A673 (cell line): Measurements from ENCODE around the gene CLEC4F. TPM values are rescaled to one million over a fixed set of nuclear protein-coding genes. Genes with fewer than 3 reads are reported as not detected.

Source experiments
- BruUV-seq: library from RNA; stranded (reverse); fragments of 400-500 nt; replicated peaks from 2 replicates; lab custom pipeline; 2021; lab: Mats Ljungman, UMichigan
- CTCF ChIA-PET: fragments of 300-600 bp; sonication (Branson Sonifier 250); formaldehyde crosslinking; loops from one replicate; lab custom pipeline; 2022; ENCODE audit warnings: antibody characterized with exemption; lab: Charles Lee
- POLR2A ChIA-PET: fragments of 300-600 bp; sonication (Branson Sonifier 250); formaldehyde crosslinking; loops from one replicate; lab custom pipeline; 2022; ENCODE audit warnings: antibody characterized with exemption; ENCODE audit not compliant: low non-redundant PET; lab: Charles Lee
- DNase-seq: peaks from one replicate; pipeline ENCODE4 v3.0.0-alpha.2; 2015; ENCODE audit warnings: low spot score
- H3K27ac ChIP-seq: fragments of 200-600 bp; sonication (generic); 2 replicates; pipeline ENCODE4 v1.5.1; 2016; ENCODE audit warnings: mixed run types, low read depth, mild to moderate bottlenecking, mixed read lengths, antibody characterized with exemption, low read length; ENCODE audit not compliant: poor library complexity, severe bottlenecking
- H3K27me3 ChIP-seq: fragments of 200-600 bp; sonication (generic); replicated peaks from 2 replicates; pipeline ENCODE4 v1.6.1; 2017; ENCODE audit warnings: mixed run types, low read depth, mild to moderate bottlenecking, mixed read lengths, antibody characterized with exemption, low read length; ENCODE audit not compliant: insufficient read depth, poor library complexity
- H3K36me3 ChIP-seq: fragments of 200-600 bp; sonication (generic); 2 replicates; pipeline ENCODE4 v1.6.1; 2016; ENCODE audit warnings: mixed run types, mild to moderate bottlenecking, mixed read lengths, antibody characterized with exemption, low read length; ENCODE audit not compliant: insufficient read depth, poor library complexity, severe bottlenecking
- H3K4me1 ChIP-seq: fragments of 200-600 bp; sonication (generic); 2 replicates; pipeline ENCODE4 v1.6.1; 2017; ENCODE audit warnings: mixed run types, mild to moderate bottlenecking, mixed read lengths, antibody characterized with exemption, low read length; ENCODE audit not compliant: insufficient read depth, poor library complexity, severe bottlenecking
- H3K4me3 ChIP-seq: fragments of 200-600 bp; sonication (generic); 2 replicates; pipeline ENCODE4 v1.5.1; 2016; ENCODE audit warnings: low read depth, mixed run types, mild to moderate bottlenecking, mixed read lengths, low read length; ENCODE audit not compliant: poor library complexity, severe bottlenecking
- H3K9me3 ChIP-seq: fragments of 200-600 bp; sonication (generic); 2 replicates; pipeline ENCODE4 v1.6.1; 2016; ENCODE audit warnings: mixed run types, low read depth, mild to moderate bottlenecking, mixed read lengths, antibody characterized with exemption, low read length; ENCODE audit not compliant: poor library complexity, severe bottlenecking
- CTCF ChIP-seq: fragments of 300-800, 200-600 bp; sonication (generic); conservative IDR thresholded peaks from 2 replicates; pipeline ENCODE4 v1.5.1; 2017; ENCODE audit warnings: low read depth, mild to moderate bottlenecking, antibody characterized with exemption, low read length, moderate library complexity, mixed read lengths
- EZH2 ChIP-seq: fragments of 200-600 bp; sonication (generic); IDR thresholded peaks from 2 replicates; pipeline ENCODE4 v1.6.1; 2017; ENCODE audit warnings: borderline replicate concordance, low read depth, mild to moderate bottlenecking, mixed read lengths, antibody characterized with exemption, low read length; ENCODE audit not compliant: poor library complexity, severe bottlenecking
- intact Hi-C: fragments of 100-400 bp; cut with micrococcal nuclease; formaldehyde crosslinking; loops from one replicate; pipeline ENCODE4 v1.10.0; 2022; ENCODE audit not compliant: unreplicated experiment
- total RNA-seq: library from RNA; stranded (reverse); gene quantifications from 2 replicates; pipeline ENCODE4 v1.2.3, GENCODE V29; 2021

CLEC4F gene
- total RNA-seq, 1 experiment from 2014 or later: 0.67 TPM

DNA sequence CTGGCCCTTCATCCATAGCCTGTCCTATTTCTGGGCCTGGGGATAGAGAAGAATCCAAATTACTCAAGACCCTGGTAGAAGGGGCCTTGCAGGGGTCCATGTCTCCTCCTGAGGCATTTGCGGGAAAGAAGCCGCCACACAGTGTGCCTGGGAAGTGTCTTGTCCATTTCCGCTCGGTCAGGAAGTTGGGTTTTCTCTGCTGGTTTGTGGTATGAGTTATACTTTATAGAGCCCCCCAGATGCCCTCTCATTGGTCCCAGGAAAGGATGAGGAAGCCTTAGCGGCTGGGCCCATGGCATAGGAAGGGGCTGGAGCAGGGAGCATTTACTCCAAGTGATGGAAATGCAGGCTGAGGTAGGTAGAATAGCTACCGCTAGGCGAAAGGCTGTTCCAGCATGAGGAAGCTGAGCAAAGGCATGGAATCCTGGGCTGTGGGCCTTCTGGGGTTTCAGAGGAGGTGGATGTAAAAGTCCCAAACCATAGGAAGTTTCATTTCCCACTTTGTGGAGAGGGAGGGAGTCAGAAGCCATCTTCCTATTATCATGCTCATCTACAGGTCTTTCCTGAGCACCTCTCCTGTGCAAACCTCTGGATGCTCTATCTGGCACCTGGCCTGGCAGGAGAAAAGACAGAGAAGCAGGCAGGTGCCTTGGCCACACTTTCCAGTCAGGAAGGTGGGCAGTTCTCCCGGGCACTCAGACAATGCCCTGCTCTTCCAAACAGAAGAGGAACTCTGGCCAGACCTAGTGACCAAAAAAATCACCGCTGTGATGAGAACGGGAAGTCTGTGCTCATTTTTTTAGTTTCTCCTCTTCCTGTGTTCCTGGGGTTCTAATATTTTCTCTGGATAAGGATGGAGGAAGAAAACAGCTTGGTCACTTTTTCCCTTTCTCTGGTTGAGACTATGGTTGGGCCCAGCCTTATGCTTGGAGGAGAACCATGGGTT, 17.9 kb upstream of the CLEC4F start:
- Histone ChIP-seq H3K27me3 (no peaks in the 10 kb centered on the region), H3K9me3 (no peaks in the 10 kb centered on the region), H3K27ac (no peak overlapping the region), H3K4me3 (no peak overlapping the region), H3K4me1 (no peaks in the 10 kb centered on the region), H3K36me3 (no peaks in the 10 kb centered on the region)
- ChIA-PET CTCF (no interaction called here), POLR2A (no interaction called here)
- intact Hi-C loops: no loop called here
- TF ChIP-seq EZH2 (no peak), CTCF (no peak)
- no peak for DNase-seq
- no TSS peak for BruUV-seq

DNA sequence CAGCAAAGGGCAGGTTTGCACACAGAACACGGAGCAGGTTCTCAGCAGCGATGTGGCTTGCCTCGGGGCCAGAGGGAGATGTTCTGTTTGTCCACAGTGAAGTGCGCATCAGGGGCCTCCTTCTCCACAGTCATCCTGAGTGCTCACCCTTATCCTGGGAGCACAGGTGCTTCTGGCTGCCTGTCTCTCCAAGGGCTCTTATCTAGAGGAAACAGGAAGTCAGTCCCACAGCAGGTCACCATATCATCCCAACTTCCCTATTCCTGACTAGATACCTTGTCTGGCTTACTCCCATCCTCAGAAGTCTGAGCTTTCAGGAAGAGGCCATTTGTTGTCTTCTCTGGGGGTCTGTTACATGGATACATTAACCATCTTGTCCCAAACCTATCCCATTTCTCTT, 15.2 kb upstream of the CLEC4F start, which contains the start of gene CD207:
Gene CD207 (minus strand): TSS at position 174 of the 400 bp plus-strand sequence. CDS start 40 bp downstream, at position 134.
- TF ChIP-seq EZH2 (no peak), CTCF (no peak)
- ChIA-PET POLR2A (no interaction called here), CTCF (no interaction called here)
- Histone ChIP-seq H3K36me3 (no peaks in the 10 kb centered on the region), H3K4me3 (no peak within 1 kb of the TSS), H3K27me3 (no peaks in the 10 kb centered on the region), H3K4me1 (no peaks in the 10 kb centered on the region), H3K9me3 (no peaks in the 10 kb centered on the region), H3K27ac (no peak within 1 kb of the TSS)
- no peak for DNase-seq
- BruUV-seq: no TSS peak
- intact Hi-C loops: no loop called here

DNA sequence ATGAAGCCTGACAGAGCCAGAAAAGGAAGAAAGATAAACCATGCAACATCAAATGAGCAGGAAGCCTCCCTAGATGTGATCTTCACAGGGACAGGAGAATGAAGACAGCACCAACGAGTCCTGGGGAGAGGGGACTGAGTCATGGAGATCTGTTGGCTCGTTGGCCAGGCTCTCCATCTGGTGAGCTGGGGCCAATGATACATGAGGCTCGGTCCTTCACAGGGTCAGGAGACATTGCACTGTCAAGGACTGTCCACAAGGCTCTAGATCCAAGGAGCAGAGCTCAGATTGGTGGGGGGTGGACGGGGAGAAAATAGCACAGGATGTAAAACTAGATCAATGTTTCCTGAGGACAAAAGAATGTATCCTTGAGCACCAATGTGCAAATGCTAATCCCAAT, 14.5 kb upstream of the CLEC4F start:
- no TSS peak for BruUV-seq
- CTCF ChIA-PET: no interaction called here

More for the DNA sequence above, 14.5 kb upstream of the CLEC4F start:
- TF ChIP-seq EZH2: no peak
- TF ChIP-seq CTCF: no peak
- Histone ChIP-seq H3K9me3 (no peaks in the 10 kb centered on the region), H3K36me3 (no peaks in the 10 kb centered on the region), H3K27me3 (no peaks in the 10 kb centered on the region), H3K4me1 (no peaks in the 10 kb centered on the region), H3K4me3 (no peak overlapping the region), H3K27ac (no peak overlapping the region)
- intact Hi-C loops: no loop called here
- POLR2A ChIA-PET: no interaction called here
- no peak for DNase-seq
